Testis (tissue), 2 donors: ENCODE measurements around the gene RXRG.

Experiments used
- POLR2A ChIP-seq: fragments of 450-650 bp; IDR thresholded peaks from one replicate; pipeline ENCODE4 v1.6.1; 2017; ENCODE audit warnings: antibody characterized with exemption, mild to moderate bottlenecking, moderate library complexity
- TF ChIP-seq, protein P1 (sequence below), 3 experiments: fragments of 450-650 bp in 2 of 3; fragments of 200-600 bp in 1 of 3; sonication (generic) in 1 of 3; IDR thresholded peaks; one replicate each; pipeline ENCODE4 v1.5.1; 2016 to 2019; ENCODE audit warnings: antibody characterized with exemption in 3 of 3, mild to moderate bottlenecking in 2 of 3, moderate library complexity in 1 of 3

DNA sequence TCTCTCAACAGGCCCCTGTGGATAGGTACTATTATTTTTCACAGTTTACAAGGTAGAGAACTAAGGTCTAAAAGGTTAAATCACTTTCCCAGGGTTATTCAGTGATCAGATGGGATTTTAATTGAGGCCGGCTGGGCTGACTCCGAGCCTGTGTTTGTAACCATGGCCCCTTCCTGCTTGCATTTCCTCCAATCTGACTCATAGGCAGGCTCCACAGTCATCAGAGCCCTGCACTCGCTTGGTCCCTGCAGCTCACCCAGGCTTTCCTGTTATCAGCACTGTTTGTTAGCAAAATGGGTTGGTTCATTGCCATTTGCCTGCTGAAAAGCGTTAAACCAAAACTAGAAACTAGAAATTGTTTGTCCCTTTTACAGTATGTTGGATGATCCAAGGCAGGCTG lies 47.0 kb downstream of the RXRG start:
- TF ChIP-seq, protein P1, sequence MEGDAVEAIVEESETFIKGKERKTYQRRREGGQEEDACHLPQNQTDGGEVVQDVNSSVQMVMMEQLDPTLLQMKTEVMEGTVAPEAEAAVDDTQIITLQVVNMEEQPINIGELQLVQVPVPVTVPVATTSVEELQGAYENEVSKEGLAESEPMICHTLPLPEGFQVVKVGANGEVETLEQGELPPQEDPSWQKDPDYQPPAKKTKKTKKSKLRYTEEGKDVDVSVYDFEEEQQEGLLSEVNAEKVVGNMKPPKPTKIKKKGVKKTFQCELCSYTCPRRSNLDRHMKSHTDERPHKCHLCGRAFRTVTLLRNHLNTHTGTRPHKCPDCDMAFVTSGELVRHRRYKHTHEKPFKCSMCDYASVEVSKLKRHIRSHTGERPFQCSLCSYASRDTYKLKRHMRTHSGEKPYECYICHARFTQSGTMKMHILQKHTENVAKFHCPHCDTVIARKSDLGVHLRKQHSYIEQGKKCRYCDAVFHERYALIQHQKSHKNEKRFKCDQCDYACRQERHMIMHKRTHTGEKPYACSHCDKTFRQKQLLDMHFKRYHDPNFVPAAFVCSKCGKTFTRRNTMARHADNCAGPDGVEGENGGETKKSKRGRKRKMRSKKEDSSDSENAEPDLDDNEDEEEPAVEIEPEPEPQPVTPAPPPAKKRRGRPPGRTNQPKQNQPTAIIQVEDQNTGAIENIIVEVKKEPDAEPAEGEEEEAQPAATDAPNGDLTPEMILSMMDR (IDR thresholded peaks at IDR 0.05), result no peak
- no peak for TF ChIP-seq POLR2A
